Measurements from ENCODE around the gene CAMK2N2.

DNA sequence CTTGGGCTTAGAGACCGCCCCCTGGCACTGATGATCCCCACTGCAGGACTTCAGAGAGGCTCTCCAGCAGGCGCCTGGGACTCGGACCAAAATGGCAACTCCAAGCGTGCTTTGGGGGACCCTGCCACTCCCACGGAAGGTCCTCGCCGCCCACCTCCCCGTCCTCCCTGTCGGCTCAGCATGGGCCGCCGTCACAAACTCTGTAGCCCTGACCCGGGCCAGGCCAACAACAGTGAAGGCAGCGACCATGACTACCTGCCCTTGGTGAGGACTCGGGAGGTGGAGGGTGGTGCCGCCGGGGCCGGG lies 20.3 kb downstream of the CAMK2N2 start:
- TF ChIP-seq, protein P1, sequence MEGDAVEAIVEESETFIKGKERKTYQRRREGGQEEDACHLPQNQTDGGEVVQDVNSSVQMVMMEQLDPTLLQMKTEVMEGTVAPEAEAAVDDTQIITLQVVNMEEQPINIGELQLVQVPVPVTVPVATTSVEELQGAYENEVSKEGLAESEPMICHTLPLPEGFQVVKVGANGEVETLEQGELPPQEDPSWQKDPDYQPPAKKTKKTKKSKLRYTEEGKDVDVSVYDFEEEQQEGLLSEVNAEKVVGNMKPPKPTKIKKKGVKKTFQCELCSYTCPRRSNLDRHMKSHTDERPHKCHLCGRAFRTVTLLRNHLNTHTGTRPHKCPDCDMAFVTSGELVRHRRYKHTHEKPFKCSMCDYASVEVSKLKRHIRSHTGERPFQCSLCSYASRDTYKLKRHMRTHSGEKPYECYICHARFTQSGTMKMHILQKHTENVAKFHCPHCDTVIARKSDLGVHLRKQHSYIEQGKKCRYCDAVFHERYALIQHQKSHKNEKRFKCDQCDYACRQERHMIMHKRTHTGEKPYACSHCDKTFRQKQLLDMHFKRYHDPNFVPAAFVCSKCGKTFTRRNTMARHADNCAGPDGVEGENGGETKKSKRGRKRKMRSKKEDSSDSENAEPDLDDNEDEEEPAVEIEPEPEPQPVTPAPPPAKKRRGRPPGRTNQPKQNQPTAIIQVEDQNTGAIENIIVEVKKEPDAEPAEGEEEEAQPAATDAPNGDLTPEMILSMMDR (IDR thresholded peaks at IDR 0.05): no peak
- TF ChIP-seq POLR2A (IDR thresholded peaks at IDR 0.05): no peak
